Medulla oblongata (tissue), 1 donor: ENCODE measurements around the gene SPIN2B.
A peak's percentile ranks its signal among the peaks of the same experiment; 100 is the strongest.
"Not testable (repeated sequence)": the region's sequence is repeated elsewhere in the genome, so short reads cannot be mapped to it uniquely, and the experiment has no call there.

Experiments used
- DNase-seq: peaks from one replicate; pipeline ENCODE4 v3.0.0-alpha.2; 2015; ENCODE audit errors: extremely low spot score

Gene SPIN2B

DNA sequence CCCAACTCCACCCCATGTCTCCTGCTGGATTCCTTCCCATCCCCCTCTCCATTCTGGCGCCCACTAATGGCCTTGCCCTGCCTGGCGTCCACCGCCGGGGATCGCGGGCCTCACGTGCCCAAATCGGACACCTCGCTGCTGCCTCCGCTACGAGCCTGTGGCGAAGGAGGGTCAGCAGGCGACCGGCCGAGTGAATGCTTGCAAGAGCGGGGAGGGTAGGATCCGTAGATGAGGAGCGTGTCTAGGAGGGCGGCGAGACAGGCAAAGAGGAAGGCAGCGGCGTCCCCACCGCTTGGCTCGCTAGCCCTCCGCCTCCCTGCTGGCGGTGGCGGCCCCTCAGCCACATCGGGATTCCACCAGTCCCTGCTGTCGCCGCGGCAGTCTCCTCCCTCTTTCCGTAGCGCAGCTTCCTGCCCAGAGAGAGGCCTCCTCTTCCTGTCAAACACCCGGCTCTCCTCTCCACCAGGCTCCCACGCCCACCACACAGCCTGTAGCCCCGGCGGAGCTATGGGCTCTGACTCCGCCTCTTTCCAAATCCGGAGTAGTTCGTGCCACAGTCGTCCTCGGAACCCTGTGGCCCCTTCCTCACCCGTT, at the start of gene SPIN2B:
Gene SPIN2B, minus strand, starts transcription at position 387 of the 594 bp plus-strand sequence.
- peak; percentile 69 for DNase-seq

DNA sequence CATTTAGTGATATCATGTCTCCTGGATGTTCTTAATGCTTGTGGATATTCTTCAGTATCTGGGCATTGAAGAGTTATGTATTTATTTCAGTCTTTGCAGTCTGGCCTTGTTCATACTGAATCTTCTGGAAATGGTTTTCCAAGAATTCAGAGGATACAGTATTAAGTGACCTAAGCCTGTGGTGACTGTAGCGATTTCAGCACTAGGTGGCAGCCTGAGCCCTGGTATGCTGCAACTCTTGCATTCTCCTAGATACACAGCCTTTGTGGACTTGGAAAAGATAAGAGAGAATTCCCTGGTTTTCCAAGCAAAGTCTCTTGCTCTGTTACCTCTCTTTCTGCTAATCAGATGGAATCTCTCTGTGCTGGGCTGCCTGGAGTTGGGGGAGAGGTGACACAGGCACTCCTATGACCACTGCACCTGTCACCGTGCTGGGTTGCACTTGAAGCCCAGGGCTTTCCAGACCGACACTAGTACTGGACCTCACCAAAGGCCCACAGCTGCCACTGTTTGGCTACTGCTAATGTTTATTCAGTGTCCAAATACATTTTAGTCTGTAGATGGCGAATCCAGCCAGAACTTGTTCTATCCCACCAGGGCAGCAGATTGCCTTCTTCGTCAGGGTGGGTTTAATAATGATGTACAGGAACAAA, 35.2 kb upstream of the SPIN2B start:
- peak; percentile 38 for DNase-seq

- DNase-seq: no peak
These were observed 33.8 kb upstream of the SPIN2B start for GRCh38 chrX:57155171-57155570.

- not testable (repeated sequence) for DNase-seq
These were observed 30.9 kb upstream of the SPIN2B start for GRCh38 chrX:57152222-57152621.

DNA sequence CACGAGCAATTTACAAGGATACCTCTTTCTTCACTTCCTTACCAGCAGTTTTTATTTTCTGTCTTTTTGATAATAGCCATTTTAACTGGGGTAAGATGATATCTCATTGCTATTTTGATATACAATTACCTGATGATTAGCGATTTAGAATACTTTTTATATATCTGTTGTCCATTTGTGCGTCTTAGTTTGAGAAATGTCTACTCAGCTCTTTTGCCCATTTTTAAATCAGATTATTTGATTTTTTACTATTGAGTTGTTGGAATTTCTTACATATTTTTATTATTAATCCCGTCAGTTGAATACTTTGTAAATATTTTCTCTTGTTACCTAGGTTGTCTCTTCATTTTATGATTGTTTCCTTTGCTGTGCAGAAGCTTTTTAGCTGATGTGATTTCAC, 17.3 kb upstream of the SPIN2B start:
- no peak for DNase-seq

GRCh38 chrX:57137501-57137900, 16.2 kb upstream of the SPIN2B start:
- DNase-seq: no peak

DNA sequence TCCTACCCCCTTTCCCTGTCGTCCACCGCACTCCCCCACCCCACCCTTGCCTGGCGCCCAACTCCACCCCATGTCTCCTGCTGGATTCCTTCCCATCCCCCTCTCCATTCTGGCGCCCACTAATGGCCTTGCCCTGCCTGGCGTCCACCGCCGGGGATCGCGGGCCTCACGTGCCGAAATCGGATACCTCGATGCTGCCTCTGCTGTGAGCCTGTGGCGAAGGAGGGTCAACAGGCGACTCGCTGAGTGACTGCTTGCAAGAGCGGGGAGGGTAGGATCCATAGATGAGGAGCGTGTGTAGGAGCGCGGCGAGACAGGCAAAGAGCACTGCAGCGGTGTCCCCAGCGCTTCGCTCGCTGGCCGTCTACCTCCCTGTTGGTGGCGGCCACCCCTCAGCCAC, 15.7 kb upstream of the SPIN2B start, which contains the start of gene SPIN2A:
Gene SPIN2A, minus strand, starts transcription at position 325 of the 400 bp plus-strand sequence. CDS start 800 bp downstream, outside the sequence.
- not testable (repeated sequence) for DNase-seq

DNA sequence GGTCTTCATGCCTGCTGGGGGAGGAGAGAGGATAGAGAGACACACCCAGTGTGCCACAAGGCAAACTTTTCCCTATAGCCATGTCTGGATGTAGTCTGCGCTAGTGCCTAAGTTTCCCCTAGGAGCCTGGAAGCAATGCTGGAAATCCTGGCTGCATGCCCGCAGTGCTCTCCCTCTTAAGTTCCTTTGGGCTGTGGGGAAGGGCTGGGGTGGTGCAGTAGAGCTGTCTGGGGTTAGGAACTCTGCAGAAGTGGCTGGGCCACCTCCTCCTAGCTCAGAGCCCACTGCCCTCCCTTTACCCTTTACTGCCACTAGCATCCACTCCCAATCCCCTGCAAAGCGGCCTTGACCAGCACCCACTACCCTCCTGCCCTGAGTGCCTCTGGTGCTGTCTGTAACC, 15.2 kb upstream of the SPIN2B start:
- DNase-seq: not testable (repeated sequence)

GRCh38 chrX:57135287-57135686, 13.9 kb upstream of the SPIN2B start:
- no peak for DNase-seq

DNA sequence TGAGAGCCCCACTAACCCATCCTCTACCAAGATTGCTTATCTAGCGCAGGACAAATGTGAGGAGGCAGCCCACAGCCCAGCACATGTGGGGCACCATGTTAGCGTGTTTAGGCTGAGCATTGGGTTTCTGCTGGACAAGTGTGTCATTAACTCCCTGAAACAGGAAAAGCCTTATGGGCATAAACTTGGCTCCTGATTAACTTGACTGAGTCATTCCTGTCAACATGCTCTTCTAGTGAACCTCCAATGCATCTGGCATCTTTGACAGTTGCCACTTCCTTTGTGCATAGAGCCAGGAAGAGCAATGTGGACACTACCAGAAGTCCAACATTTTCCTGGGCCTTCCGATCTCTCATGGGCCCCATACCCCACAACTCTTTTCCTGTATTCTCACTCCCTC, 13.4 kb upstream of the SPIN2B start:
- DNase-seq: no peak

DNA sequence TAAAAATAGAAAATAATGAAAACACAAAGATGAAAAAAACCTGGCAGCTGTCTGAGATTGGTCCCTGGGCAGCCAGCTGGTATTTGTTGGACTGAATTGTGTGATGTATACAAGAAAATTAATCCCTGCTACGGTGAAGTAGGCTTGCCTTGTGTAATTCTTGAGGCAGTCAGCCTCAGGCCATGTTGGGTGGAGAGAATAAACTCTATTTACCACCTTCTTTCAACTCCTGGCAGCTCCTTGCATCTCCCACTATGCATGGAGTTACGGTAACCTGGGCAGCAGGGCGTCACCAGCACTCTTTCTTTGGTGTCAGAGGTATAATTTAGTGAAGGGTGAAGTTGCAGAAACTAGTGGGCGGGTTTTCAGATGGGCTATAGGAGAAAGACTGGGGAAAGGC, 12.4 kb upstream of the SPIN2B start:
- DNase-seq: no peak

DNA sequence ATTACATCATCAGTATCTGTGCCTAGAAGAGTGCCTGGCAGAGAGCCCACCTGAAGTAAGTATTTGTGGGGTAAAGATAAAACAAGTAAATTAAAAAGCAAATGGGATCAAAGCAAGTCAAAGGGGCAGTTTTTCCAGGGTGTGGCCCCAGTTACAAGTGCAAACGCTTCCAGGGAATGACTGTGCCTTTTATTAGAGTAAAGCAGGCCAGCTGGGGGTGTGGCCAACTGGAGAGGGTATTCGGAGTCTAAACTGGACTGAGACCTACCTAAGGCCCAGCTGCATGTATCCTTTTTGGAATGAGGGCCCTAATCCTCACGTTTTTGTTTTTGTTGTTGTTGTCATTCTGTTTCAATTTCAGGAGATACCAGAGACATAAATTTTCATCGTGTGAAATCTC, 11.9 kb upstream of the SPIN2B start:
- not testable (repeated sequence) for DNase-seq

GRCh38 chrX:57132046-57132445, 10.7 kb upstream of the SPIN2B start:
- no peak for DNase-seq

- DNase-seq: no peak
These were observed 468 bp upstream of the SPIN2B start for GRCh38 chrX:57121816-57122215.

DNA sequence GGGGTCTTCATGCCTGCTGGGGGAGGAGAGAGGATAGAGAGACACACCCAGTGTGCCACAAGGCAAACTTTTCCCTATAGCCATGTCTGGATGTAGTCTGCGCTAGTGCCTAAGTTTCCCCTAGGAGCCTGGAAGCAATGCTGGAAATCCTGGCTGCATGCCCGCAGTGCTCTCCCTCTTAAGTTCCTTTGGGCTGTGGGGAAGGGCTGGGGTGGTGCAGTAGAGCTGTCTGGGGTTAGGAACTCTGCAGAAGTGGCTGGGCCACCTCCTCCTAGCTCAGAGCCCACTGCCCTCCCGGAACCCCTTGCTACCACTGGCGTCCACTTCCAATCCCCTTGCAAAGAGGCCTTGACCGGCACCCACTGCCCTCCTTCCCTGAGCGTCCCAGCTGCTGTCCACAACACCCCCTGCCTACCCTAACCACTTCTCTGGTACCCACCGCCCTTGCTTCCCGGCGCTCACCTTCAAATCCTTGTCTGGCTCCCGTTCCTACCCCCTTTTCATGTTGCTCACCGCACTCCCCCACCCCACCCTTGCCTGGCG, 658 bp downstream of the SPIN2B start:
- not testable (repeated sequence) for DNase-seq

- DNase-seq: peak; percentile 6
These were observed 1.9 kb downstream of the SPIN2B start for GRCh38 chrX:57119416-57119815.

DNA sequence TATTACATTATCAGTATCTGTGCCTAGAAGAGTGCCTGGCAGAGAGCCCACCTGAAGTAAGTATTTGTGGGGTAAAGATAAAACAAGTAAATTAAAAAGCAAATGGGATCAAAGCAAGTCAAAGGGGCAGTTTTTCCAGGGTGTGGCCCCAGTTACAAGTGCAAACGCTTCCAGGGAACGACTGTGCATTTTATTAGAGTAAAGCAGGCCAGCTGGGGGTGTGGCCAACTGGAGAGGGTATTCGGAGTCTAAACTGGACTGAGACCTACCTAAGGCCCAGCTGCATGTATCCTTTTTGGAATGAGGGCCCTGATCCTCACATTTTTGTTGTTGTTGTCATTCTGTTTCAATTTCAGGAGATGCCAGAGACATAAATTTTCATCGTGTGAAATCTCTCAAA, 3.8 kb downstream of the SPIN2B start:
- not testable (repeated sequence) for DNase-seq

- no peak for DNase-seq
These were observed 16.4 kb downstream of the SPIN2B start for GRCh38 chrX:57104921-57105398.

DNA sequence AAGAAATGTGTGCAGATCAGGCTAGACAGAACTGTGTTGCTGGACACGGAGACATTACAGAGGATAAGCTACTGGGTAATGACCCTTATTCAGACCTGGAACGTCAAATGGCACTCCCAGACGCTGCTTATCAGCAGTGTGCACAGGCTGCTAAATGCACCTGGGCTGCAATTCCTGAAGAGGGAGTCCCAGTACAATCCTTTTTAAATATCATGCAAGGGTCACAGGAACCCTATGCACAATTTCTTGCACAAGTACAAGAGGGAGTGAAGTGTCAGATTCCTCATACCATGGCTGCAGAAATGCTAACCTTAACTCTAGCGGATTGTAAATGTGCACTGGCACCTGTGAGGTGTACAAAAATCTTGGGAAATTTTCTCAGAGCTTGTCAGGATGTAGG, 16.9 kb downstream of the SPIN2B start:
- no peak for DNase-seq

DNA sequence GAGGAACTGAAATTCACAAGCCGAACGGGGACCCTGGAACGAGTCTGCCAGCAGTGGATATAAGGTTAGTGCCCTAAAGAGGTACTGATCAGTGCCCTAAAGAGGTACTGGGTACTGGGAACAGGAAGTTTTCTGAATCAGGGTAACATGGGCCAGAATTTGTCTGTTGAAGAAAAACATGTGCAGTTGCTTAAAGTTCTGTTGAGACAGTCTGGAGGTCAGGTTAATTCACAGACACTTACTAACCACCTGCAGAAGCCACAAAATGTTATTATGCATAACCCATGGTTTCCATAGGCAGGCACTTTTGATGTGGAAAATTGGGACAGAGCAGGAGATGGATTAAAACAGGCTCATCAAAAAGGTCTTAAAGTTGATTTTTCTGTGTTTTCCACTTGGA, 17.9 kb downstream of the SPIN2B start:
- DNase-seq: no peak

DNA sequence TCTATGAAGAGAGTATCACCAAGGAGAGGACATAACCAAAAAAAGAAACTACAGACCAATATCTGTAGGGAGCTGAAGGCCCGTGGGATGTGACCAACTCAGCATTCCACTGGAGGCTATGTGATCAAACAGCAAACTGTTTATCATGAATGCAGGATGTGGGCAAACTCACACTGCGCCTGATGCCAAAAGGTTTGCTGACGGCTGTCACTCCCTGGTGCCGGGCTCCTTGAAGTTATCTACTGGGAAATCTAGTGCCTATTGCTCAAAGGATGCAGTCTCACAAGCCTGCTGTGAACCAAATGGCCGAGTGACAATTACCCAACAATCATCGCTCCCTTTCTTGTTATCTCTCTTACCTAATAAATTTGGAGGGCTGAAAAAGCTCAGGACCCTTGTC, 18.4 kb downstream of the SPIN2B start:
- not testable (repeated sequence) for DNase-seq

DNA sequence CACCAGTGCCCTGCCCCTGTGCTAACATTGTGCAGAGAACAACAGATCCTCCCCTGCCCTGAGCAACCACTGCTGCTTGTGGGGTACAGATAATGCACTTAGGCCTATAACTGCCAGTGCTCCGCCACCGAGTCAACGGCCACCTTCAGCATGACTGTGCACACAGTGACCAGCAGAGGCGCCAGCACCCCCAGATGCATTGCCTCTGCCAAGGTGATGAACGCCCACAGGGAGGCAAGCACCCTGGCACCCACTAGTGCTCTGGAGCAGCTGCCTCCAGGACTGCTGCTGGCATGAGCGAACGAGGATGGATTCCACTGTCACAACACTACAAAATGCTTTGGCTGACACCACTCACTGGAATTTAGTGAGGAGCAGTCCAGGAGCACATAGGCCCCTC, 38.2 kb downstream of the SPIN2B start:
- DNase-seq: no peak

DNA sequence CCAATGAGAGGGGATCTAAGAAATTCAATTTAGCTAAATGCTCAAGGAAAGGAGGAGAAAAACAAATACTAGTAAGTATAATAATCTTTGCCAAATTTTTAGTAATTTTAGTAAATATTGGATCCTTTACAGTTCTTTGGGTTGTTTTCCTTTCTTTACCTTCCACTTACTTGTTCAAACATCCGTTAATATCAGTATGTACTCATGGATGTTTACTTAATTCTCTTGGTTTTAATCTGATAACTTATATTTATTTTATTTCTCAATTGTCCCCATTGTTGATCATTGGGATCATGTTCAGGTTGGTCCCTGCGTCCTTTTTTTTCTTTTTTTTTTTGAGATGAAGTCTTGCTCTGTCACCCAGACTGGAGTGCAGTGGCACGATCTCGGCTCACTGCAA, 46.9 kb downstream of the SPIN2B start:
- no peak for DNase-seq
